GM18517 (cell line): ENCODE results near the gene VGLL4.

Experiments used
- ATAC-seq: cut with Tn5 transposase; IDR thresholded peaks from one replicate; pipeline ENCODE4 v1.9.1; 2021; ENCODE audit warnings: mild to moderate bottlenecking, moderate library complexity; ENCODE audit not compliant: unreplicated experiment

The VGLL4 gene

DNA sequence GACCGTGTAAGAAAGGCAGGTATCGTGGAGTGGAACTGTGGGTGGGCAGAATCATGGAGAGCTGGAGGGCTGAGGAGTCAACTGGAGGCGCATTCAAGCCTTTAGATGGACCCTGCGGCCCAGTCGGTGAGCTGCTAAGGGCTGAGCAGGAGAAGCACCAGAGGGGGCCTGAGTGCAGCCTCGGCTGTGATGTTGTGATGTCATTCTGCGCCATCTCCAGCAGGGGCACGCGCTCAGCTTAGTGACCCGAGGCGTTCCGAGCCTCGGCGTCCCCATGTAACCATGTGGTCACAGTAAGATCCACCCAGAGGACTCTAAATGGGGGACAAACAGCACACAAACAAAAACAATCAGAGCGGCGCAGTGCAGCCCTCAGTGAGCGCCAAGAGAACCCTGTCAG, 76.8 kb downstream of the VGLL4 start:
- ATAC-seq: no peak

- no peak for ATAC-seq
Observed at GRCh38 chr3:11566478-11566877, 77.2 kb downstream of the VGLL4 start.

GRCh38 chr3:11565932-11566331, 77.8 kb downstream of the VGLL4 start:
- ATAC-seq: no peak

DNA sequence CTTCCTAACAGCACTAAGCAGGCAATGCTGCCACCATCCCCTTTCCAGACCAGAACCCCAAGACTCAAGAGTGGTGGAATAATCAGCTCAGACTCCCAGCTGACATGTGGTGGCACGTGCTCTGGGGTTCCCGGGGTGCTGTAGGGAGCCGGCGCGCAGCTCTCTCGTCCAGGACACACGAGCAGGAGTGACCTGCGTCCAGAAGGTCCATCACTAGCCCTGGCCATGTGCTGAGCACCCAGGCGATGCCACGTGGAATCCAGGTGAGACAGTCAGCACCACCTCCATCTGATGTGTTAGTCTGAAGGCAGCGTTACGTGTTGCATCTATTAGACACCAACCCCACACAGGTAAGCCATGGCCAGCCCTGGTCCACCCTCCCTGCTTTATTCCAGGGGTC, 78.2 kb downstream of the VGLL4 start:
- no peak for ATAC-seq

DNA sequence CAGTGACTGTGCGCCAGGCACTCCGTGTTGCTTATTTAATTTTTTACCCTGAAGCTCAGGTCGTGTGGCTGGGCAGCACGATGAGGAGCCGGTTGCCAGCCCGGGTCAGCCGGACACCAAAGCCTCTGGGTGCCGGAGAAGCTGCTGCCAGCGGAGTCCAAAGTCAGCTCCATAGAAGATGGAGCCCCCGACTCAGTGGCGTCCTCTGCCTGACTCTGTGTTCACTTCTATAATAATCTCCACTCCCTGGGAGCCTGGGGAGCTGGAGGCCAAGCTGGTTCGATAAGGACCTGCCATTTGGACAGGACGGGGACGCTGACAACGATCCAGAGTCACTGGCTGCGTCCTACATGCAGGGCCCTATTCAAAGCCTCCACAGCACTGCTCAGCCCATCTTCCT, 78.6 kb downstream of the VGLL4 start:
- no peak for ATAC-seq

- ATAC-seq: no peak
Observed at GRCh38 chr3:11564577-11565001, 79.1 kb downstream of the VGLL4 start.

DNA sequence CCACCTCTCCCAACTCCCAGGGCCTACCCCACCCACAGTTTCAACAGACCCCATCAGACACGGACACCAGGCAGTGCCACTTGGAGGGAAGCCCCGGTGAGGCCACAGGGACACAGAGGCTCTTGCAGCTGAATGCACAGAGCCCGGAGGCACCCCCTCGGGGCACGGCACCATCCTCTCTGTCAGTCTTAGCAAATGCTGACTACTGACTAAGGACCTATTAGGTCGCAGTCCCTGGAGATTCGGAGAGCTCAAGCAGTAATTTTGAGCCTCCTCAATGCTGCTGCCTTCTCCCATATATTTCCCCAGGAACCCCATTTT, 79.9 kb downstream of the VGLL4 start:
- no peak for ATAC-seq

GRCh38 chr3:11563159-11563864, 80.4 kb downstream of the VGLL4 start:
- no peak for ATAC-seq

GRCh38 chr3:11562277-11562881, 81.3 kb downstream of the VGLL4 start:
- ATAC-seq: no peak

DNA sequence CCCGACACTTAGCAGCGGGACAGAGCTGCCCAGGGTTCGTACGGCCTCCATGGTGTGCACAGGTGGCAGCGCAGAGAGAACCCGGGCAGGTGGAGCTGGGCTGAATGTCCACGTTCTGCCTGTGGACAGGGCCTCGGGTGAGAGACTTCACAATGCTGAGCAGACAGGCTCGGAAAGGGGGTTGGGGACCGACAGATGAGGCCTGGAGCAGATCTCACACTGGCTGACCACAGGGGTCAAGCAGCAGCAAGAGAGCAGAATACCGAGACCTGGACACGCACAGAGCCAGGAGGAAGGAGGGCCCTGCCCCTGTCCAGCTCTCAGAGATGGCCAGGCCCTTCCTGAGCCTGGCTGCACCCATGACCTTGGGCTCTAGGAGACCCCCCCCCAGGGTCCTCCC, 83.0 kb downstream of the VGLL4 start:
- ATAC-seq: no peak

GRCh38 chr3:11559816-11560633, 83.7 kb downstream of the VGLL4 start:
- ATAC-seq: no peak

GRCh38 chr3:11558918-11559815, 84.5 kb downstream of the VGLL4 start:
- ATAC-seq: no peak

- no peak for ATAC-seq
Observed at GRCh38 chr3:11558411-11558903, 85.3 kb downstream of the VGLL4 start.

- ATAC-seq: no peak
Observed at GRCh38 chr3:11558002-11558401, 85.7 kb downstream of the VGLL4 start.

DNA sequence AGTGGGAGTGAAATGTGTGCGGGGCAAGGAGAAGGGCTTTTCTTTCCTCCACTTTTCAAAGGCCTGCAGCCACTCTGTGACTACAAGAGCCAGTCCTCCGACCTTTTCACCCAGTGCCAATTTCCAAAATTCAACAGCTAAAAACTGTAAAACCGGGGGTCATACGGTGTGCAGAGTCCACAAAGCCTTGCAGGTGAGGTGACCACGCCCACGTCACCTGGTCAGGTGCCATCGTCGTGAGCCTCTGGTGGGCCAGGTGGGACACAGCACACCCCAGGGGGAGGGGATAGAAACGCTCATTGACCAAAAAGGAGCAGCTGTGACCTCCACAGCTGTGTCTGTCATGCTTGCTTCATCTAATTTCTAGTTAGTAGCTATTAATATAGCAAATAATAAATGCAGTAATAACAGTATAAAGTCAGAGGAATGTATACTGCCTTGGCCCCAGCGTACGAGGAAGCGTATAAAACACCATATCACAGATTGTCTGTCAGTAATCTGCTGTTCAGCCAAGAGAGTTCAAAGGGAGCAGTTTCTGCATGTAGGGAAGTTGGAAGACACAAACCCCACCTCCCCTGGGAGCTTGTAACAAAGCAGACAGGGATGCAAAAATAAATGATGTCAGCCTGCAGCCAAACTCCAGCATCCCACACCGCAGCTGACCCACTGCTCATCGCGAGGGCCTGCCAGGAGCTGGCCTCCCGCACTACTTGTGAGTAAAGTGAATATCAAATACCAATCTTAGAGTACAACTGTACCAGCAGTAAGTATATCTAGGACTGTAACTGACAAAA, 86.7 kb downstream of the VGLL4 start:
- ATAC-seq: no peak

- no peak for ATAC-seq
Observed at GRCh38 chr3:11555881-11556633, 87.7 kb downstream of the VGLL4 start.

GRCh38 chr3:11555211-11555782, 88.4 kb downstream of the VGLL4 start:
- no peak for ATAC-seq

- ATAC-seq: no peak
Observed at GRCh38 chr3:11554666-11555065, 89.0 kb downstream of the VGLL4 start.

GRCh38 chr3:11554236-11554610, 89.5 kb downstream of the VGLL4 start:
- ATAC-seq: no peak
